ENCODE results near the gene NKTR.
A peak's percentile ranks its signal among the peaks of the same experiment; 100 is the strongest.
"Not testable (repeated sequence)": the region's sequence is repeated elsewhere in the genome, so short reads cannot be mapped to it uniquely, and the experiment has no call there.

Gene NKTR

DNA sequence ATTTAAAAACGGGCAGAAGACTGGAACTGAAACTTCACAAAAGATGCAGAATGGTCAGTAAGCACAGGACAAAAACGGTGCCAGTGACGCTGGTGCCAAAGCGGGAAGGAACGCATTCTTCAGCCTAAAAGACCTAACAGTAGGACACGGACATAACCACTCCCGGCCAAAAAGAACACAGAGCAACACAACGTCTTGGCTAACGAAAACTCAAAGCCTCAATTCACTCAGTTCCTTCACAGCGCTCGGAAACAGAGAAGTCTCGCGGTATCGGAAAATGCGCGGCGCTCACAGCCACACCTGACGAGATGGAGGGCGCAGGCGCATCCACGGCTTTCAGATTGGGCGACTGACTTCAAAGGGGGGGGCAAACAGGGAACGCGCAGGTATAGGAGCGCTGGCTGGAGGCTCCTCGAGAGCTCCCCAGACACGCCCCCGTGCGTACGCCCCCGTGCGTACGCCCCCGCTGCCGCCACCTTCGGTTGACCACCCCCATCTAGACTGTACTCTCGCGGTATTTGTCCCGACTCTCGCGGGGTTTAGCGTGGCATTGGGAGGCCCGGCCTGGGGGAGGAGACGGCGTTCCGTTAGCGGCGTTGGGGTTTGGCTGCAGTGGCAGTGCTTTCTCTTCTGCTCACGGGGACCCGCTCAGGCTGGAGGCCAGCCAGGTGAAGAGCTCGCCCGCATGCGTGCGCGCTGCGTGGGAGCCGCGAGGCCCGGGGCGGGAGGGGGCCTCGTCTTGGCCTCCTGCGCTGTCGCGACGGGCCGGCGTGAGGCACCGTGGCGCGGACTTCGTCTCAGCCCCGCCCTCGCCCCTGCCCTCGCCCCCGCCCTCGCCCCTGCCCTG lies at the start of gene NKTR:
Gene NKTR (plus strand): TSS at position 576 of the 847 bp plus-strand sequence. CDS start 321 bp downstream, outside the sequence.
- peak; percentile 96 for DNase-seq

DNA sequence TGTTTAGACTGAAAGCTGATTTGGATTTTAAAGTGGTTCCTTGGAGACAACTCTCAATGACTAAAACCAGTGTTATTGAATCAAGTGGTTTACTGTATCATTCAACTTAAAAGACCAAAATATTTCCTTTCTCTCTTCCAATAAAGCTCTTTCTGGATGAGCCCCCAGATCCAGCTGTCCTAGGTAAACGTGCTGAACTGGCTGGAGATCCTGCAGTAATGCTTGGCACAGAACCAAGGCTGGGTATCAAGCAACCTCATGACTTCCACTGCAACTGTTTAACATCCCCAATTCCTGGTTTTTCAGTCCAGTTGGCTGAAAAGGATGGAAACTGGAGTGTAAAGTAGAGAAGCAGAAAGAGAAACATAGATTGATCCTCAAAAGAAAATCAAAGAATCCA lies 47.7 kb upstream of the NKTR start:
- no peak for DNase-seq

DNA sequence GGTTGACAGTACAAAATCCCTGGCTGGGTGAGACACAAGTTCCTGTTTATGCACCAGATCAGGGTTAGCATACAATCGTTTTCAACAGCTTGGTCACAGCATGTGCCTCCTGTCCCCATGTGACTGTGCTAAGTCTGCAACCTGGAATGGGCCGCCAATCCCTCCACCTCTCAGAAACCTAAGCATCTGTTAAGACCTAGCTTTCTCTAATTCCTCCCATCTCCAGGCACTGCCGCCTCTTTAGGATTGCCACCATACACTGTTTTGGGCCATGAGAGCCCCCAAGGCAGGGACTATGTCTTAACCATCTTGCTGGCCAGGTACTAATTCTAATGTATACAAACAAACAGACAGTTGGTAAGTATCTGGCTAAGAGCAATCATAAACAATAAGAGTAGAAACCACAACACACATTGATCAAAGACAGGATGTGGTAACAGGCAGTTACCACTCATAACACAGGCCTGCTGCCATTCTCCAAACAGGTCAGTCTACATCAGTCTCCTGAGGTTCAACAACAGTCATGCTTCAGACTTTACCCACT lies 44.3 kb upstream of the NKTR start:
- DNase-seq = no peak

DNA sequence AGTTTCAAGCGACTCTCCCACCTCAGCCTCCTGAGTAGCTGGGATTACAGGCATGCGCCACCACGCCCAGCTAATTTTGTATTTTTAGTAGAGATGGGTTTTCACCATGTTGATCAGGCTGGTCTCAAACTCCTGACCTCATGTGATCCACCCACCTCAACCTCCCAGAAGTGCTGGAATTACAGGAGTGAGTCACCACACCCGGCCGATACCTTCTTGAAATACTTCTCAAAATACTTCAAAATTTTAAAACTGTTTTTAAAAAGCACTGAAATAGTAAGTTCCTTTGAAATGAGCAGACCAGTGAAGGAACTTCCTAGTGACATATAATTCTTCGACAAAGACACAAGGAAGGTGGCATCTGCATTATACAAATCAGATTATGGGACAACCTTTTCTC lies 43.7 kb upstream of the NKTR start:
- DNase-seq = not testable (repeated sequence)

DNA sequence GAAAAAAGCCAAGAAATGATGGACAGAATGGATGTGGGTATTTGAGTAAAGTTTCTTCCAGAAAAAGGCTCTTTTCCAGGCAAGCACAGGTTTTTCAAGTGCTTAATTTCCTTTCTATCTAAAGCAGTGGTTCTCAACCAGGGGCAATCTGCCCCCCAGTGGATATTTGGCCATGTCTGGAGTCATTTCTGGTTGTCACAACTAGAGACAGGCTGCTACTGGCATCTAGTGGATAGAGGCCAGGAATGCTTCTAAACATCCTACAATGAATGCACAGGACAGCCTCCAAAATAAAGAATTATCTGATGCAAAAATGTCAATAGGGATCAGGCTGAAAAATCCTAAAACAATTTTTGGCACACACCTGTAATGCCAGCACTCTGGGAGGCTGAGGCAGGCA lies 42.6 kb upstream of the NKTR start:
- no peak for DNase-seq

DNA sequence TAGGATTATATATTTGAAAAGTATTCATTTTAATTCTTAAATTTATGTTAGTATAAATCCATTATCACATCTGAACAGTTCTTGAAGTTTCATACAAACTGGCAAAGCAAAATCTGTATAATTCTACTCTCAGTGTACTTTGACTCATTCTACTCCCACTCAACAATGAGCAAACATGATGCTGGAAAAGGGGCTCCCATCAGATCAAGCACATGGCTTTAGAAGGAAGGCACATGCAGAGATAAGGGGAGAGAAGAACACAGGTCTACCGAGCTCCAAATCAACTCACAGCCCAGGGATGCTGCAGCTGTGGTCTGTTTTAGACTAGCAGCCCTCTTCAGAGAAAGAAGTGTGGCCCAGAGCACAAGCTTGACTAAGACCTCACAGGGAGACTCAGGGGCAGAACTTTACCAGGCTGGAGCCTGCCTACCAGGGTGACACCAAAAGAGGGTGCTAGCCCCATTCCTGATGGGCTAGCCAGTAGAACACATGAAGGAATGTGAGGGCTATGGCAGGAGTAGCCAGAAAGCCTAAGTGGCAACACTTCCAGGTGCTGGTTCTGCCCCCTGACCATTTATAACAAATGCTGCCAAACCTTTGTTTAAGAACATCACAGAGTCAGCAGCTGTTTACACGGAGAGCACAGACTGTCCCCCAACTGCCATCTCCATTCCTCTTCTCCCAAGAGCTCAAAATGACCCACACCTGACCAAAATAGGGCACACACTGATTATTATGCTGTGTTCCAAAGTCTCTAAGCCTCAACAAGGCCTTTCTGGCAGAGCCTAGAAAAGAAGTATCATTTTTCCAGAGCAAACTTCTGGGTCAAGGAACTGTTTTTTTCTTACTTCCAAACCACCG lies 38.2 kb upstream of the NKTR start:
- DNase-seq = no peak

DNA sequence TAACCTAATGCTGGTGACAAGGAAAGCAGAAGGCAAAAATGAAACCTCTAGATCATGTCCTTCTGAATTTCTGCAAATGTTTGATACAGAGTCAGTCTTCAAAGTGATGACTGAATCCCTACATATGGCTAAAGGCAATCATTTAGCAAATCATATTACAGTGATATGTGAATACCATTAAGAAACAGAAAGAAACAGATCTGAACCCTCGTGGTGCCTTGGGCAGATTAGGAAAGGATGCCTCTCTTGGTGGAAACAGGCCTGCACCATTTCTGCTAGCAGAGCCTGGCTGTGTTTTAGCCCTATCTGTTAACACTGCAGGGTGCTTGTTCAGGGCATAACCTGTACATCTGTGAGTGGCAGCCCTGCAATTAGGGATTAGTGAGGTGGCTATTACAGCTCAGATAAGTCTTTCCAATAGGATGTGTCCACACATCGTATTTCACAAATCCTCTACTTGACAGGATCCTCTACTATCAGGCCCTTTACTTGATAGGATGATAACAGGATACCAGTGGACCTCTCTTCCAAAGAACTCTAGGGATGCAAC lies 30.8 kb upstream of the NKTR start:
- DNase-seq = no peak

DNA sequence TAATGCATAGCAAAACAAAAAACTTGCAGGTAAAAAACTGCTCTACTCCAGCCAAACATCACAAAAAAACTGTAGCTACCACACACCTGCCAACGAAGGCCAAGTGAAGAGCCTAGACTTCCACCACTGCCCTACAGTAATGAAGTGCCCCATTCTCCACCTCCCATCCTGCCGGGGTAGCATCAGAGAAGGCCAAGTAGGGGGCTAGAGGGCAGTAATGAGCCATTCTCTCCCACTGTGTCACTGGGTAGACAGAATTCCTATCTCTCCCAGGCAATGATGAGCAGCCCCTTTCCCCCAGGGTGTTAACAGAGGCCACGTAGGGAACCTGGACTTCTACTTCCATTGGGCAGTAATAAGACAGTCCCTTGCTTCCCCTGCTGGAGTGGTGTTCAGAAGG lies 28.2 kb upstream of the NKTR start:
- DNase-seq = no peak

DNA sequence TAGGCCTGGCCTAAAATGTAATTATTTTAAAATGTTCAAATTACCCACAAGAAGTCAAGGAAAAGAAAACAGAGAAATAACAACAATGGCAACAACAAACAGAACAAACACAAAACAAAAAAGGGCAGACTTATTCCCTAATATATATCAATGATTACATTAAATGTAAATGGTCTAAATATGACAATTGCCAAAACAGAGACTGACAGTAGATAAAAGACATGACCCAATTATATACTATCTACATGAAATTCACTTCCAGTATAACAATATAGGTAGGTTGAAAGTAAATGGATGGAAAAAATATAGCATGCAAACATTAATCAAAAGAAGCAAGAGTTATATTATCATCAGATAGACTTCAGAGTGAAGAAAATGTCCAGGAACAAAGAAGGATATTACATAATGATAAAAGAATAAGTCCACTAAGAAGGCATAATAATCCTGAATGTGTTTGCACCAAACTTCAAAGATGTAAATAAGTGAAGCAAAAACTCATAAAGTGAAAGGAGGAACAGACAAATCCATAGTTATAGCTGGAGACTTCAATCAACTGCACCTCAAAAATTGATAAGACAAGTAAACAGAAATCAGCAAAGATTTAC lies 25.2 kb upstream of the NKTR start:
- DNase-seq = no peak

DNA sequence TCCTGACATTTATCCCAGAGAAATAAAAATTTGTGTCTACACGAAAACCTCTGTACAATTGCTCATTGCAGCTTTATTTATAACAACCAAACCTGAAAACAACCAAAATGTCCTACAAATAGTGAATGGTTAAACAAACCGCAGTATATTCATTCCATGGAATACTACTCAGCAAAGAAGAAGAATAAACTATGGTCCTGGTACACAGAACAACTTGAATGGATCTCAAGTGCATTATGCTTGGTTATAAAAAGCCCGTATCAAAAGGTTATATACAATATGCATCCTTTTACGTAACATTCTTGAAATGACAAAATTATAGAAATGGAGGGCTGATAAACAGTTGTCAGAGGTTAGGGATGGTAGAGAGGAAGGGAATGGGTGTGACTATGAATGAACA lies 22.4 kb upstream of the NKTR start:
- no peak for DNase-seq

DNA sequence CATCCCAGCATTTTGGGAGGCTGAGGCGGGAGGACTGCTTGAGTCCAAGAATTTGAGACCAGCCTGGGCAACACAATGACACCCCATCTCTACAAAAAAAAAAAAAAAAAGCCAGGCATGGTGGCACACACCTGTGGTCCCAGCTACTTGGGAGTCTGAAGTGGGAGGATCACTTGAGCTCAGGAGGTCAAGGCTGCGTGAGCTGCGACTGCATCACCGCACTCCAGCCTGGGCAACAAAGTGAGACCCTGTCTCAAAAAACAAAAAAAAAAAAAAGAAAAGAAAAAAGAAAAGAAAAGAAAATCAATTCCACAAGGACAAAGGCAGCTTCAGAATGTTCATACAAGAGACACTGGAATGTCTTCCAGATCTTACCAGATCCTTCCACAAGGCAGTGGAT lies 21.1 kb upstream of the NKTR start:
- not testable (repeated sequence) for DNase-seq

DNA sequence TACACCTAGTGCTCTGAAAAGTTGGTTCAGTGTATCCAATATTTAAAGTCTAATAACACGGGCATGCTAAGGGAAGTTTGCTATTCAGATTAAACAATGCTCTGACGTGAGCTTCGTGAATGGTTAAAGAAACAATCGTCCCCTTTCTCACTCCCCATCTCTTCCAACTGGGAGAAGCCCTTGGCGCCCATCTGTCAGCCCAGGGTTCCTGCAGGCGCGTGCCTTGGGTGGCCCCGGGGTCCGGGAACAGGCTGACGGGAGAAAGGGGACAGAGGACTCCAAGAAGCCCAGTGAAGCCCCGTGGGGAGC lies 19.1 kb upstream of the NKTR start:
- no peak for DNase-seq

DNA sequence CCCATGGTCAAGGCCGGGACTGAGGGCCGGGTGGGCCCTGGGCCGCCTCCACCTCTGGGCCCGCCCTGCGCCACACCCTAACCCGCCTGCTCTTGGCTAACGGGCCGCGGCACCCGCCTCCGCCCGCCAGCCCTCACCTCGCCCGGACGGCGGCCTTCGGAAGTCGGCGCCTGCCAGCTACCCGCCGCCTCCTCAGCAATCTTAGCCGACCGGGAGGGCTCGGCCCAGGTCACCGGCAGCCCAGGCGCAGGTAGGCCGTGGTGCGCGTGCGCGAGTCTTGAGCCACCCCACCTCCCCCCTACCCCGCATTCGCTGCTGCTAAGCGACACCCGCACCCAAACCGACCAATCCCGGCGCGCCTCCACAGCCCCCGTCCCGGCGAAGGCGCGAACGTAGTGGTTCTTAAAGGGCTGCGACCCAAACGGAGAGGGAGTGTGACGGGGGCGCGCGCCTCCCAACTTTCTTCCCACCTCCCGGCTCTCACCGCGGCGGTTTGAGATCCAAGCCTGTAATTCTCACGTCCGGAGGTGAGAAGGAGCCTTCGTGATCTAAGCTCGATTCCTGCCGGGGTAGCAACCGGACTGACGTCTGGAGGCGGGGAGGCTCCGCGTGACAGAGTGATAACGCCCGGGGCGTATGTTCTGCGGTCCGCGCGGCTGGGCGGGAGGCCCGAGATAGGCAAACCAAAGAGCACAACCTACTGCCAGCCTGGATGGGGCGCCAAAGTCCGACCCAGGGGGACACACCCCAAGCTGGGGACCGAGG lies 18.6 kb upstream of the NKTR start, which contains the start of gene SEC22C:
Gene SEC22C (minus strand): TSS at position 259 of the 765 bp plus-strand sequence. CDS start 12,921 bp downstream, outside the sequence.
- DNase-seq = peak; percentile 95

DNA sequence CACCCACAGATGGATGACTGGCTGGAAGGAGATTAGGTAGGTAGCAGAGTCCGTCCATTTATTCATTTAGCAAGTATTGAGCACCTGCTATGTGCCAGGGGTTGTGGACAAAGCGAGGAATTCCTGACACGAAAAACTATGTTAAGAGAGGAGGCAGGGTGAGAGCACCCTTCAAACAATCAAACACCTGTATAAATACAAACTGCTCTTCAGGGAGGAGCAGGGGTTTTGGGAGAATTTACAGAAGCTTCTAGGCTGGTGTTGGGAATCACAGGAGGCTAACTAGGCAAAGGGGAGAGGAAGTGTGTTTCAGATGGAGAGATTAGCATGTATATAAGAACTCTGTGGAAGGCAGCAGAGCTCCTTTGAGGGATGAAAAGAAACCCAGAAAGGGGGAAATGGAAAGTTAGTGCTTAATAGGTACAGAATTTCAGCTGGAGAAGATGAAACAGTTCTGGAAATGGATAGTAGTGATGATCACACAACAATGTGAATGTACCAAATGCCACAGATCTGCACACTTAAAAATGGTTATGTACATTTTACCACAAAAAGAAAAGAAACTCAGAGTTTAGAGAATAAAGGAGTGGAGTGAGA lies 17.9 kb upstream of the NKTR start:
- no peak for DNase-seq

DNA sequence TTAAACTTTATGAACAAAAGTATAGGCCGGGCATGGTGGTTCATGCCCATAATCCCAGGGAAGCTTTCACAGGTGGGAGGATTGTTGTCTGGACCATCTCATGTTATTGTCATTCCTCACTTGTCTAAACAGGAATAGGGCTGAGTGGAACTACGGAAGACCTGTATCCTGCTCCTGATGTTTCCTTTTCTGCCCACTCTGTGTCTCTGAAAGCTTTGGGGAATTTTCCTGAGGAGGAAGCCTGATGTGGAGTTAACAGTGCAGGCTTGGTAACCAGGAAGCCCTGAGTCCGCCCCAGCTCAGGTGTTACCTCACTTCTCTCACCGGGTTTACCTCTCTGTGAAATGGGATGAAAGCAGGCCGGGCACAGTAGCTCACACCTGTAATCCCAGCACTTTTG lies 11.9 kb upstream of the NKTR start:
- DNase-seq = no peak

DNA sequence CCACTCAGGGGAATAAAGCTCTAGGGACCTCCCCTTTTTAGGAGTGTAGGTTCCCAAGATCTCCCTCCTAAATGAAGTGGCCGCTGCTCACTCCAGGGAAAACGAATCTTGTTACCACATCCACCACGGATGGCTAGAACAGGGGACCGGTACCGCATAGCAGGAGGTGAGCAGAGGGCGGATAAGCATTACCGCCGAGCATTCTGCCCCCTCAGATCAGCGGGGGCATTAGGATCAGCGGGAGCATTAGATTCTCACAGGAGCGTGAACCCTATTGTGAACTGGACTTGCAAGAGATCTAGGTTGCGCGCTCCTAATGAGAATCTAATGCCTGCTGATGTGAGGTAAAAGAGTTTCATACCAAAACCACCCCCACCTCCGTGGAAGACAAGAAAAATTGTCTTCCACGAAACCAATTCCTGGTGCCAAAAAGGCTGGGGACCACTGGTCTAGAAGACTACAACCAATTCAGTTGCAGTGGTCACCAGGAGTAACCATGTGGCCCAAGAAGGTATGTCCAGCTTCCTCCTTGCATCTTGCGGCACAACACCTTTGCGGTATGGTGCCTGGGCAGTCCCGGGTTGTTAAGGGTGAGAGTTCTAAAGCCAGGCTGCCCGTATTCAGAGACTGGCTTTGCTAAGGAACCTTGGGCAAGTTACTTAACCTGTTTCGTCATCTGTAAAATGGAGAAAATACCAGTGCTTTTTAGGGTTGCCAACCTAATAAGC lies 10.9 kb upstream of the NKTR start:
- DNase-seq = no peak

DNA sequence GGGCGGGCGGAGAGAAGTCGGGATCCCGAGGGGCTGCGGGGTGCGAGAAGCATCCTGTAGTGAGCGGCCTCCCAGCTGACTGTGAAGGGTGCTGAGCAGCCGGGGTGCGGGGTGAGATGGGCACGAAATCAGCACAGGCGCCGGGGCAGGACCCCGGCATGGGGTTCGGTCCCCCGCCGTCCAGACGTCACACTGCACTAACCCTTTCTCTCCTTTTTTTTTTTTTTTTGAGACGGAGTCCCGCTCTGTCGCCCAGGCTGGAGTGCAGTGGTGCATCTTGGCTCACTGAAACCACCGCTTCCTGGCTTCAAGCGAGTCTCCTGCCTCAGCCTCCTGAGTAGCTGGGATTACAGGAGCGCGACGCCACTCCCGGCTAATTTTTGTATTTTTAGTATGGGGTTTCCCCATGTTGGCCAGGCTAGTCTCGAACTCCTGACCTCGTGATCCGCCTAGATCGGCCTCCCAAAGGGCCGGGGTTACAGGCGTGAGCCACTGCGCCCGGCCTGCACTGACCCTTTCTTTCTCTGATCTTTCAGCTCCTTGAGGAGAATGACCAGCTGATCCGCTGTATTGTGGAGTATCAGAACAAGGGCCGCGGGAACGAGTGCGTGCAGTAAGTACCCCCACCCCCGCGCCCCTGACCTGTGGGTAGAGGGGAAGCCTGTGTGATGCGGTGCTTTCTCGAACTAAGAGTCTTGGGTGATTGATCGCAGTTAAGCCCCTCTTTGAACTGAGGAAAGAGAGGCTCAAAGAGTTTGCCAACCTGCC lies 9.3 kb upstream of the NKTR start:
- no peak for DNase-seq

DNA sequence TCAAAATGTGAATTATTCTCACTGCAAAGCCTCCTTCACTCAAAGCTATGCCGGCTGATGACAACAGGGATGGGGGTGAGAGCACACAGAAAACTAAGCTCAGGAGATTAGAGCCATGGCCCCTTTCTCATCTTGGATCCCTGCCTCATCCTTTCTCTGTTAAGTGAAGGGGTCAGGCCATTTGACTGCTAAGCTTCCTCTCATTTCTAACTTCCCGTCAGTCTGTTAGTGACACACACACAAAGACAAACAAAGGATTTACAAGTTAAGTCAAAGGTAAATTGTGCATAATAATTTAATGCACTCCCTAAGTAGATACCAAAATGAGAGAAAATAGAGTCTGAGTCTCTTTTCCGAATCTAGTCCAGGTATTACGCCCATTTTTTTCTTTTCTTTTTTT lies 8.7 kb upstream of the NKTR start:
- no peak for DNase-seq

DNA sequence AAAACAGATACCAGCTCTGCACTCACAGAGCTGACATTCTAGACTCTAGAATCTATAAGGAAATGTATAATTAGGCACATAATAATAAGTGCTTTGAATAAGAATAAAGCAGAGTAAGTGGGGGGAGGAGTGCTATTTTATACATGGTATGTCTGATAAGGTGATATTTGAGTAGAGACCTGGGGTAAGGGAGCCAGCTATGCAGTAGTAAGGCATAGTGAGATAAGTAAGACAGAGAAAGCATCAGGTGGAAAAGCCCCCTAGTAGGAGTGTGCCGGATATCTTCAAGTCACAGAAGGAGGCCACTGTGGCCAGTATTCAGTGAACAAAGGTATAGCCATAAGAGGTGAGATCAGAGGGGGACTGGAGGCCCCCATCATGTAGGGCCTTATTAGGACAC lies 6.9 kb upstream of the NKTR start:
- no peak for DNase-seq

DNA sequence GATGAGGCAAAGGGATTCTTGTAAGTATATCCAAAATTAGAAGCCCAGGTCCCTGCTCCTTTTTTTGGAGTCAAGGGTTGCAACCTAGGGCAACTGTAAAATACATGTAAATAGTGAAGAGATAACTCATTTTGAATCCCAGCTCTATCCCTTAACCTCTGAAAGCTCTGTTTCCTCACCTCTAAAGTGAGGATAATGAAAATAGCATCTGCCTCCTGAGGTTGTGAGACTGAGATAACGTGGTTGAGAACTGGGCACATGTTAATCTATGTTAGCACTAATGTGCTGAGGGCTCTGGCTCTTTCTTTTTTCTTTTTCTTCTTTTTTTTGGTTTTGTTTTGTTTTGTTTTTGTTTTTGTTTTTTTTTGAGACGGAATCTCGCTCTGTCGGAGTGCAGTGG lies 4.8 kb upstream of the NKTR start:
- DNase-seq = no peak
